ENCODE data around the gene PLEKHG4B. TPM values are rescaled to one million over a fixed set of nuclear protein-coding genes. Genes with fewer than 3 reads are reported as not detected.
"Not testable (repeated sequence)": the region's sequence is repeated elsewhere in the genome, so short reads cannot be mapped to it uniquely, and the experiment has no call there.

The PLEKHG4B gene
- total RNA-seq, 1 experiment from 2014 or later = not detected

GRCh38 chr5:93221-93980 lies 1.4 kb downstream of the PLEKHG4B start:
- DNase-seq (ENCODE audit: extremely low read depth, low read depth) = no peak

GRCh38 chr5:94113-94892 lies 2.3 kb downstream of the PLEKHG4B start:
- DNase-seq (ENCODE audit: extremely low read depth, low read depth) = no peak

GRCh38 chr5:95241-95980 lies 3.4 kb downstream of the PLEKHG4B start:
- no peak for DNase-seq (ENCODE audit: extremely low read depth, low read depth)

- DNase-seq (ENCODE audit: extremely low read depth, low read depth) = no peak
Observed at GRCh38 chr5:96976-97660, 5.2 kb downstream of the PLEKHG4B start.

GRCh38 chr5:99815-100214 lies 7.8 kb downstream of the PLEKHG4B start:
- no peak for DNase-seq (ENCODE audit: extremely low read depth, low read depth)

GRCh38 chr5:102411-103043 lies 10.6 kb downstream of the PLEKHG4B start:
- DNase-seq (ENCODE audit: extremely low read depth, low read depth) = no peak

GRCh38 chr5:104106-104505 lies 12.1 kb downstream of the PLEKHG4B start:
- DNase-seq (ENCODE audit: extremely low read depth, low read depth) = not testable (repeated sequence)

- DNase-seq (ENCODE audit: extremely low read depth, low read depth) = no peak
Observed at GRCh38 chr5:104778-105296, 12.9 kb downstream of the PLEKHG4B start.

GRCh38 chr5:105504-106070 lies 13.6 kb downstream of the PLEKHG4B start:
- no peak for DNase-seq (ENCODE audit: extremely low read depth, low read depth)

- no peak for DNase-seq (ENCODE audit: extremely low read depth, low read depth)
Observed at GRCh38 chr5:106587-106986, 14.6 kb downstream of the PLEKHG4B start.

GRCh38 chr5:107526-107925 lies 15.6 kb downstream of the PLEKHG4B start:
- DNase-seq (ENCODE audit: extremely low read depth, low read depth) = no peak

- no peak for DNase-seq (ENCODE audit: extremely low read depth, low read depth)
Observed at GRCh38 chr5:109826-110225, 17.9 kb downstream of the PLEKHG4B start.

GRCh38 chr5:110270-110888 lies 18.4 kb downstream of the PLEKHG4B start:
- DNase-seq (ENCODE audit: extremely low read depth, low read depth) = no peak

- no peak for DNase-seq (ENCODE audit: extremely low read depth, low read depth)
Observed at GRCh38 chr5:111171-111570, 19.2 kb downstream of the PLEKHG4B start.

GRCh38 chr5:119486-120097 lies 27.6 kb downstream of the PLEKHG4B start:
- DNase-seq (ENCODE audit: extremely low read depth, low read depth) = no peak

GRCh38 chr5:121432-121831 lies 29.5 kb downstream of the PLEKHG4B start:
- no peak for DNase-seq (ENCODE audit: extremely low read depth, low read depth)

- no peak for DNase-seq (ENCODE audit: extremely low read depth, low read depth)
Observed at GRCh38 chr5:125815-126214, 33.8 kb downstream of the PLEKHG4B start.

- DNase-seq (ENCODE audit: extremely low read depth, low read depth) = no peak
Observed at GRCh38 chr5:126806-127205, 34.8 kb downstream of the PLEKHG4B start.

GRCh38 chr5:127886-128285 lies 35.9 kb downstream of the PLEKHG4B start:
- DNase-seq (ENCODE audit: extremely low read depth, low read depth) = no peak
